HepG2 (cell line): ENCODE measurements around the gene SYPL2. TPM values are rescaled to one million over a fixed set of nuclear protein-coding genes. Genes with fewer than 3 reads are reported as not detected.

Source experiments
- ETV5 ChIP-seq: IDR thresholded peaks from 2 replicates; pipeline ENCODE4 v1.6.1; 2018; ENCODE audit warnings: missing biosample characterization, missing genetic modification reagents, inconsistent platforms, borderline replicate concordance
- FOXJ3 ChIP-seq: sonication (generic); formaldehyde crosslinking; IDR thresholded peaks from 2 replicates; pipeline ENCODE4 v1.4.0; 2020; ENCODE audit warnings: missing genetic modification reagents, mild to moderate bottlenecking, borderline replicate concordance
- FOXK2 ChIP-seq: fragments of 450-650 bp; IDR thresholded peaks from 2 replicates; pipeline ENCODE4 v1.6.1; 2016
- PHF20 ChIP-seq: sonication (generic); formaldehyde crosslinking; IDR thresholded peaks from 2 replicates; pipeline ENCODE4 v1.5.0; 2020; ENCODE audit warnings: mild to moderate bottlenecking, missing genetic modification reagents
- SNAPC2 ChIP-seq: sonication (generic); formaldehyde crosslinking; IDR thresholded peaks from 2 replicates; pipeline ENCODE4 v1.8.1; 2022; ENCODE audit warnings: mild to moderate bottlenecking, missing genetic modification reagents
- THAP11 ChIP-seq: IDR thresholded peaks from 2 replicates; pipeline ENCODE4 v1.6.1; 2016; ENCODE audit warnings: missing biosample characterization, missing genetic modification reagents
- ZFP36L1 ChIP-seq: sonication (generic); formaldehyde crosslinking; IDR thresholded peaks from 2 replicates; pipeline ENCODE4 v1.8.0; 2022; ENCODE audit warnings: mild to moderate bottlenecking, missing genetic modification reagents, moderate library complexity
- ZNF143 ChIP-seq: sonication (generic); formaldehyde crosslinking; IDR thresholded peaks from 2 replicates; pipeline ENCODE4 v1.4.0; 2020; ENCODE audit warnings: missing genetic modification reagents
- ZNF382 ChIP-seq: sonication (generic); formaldehyde crosslinking; IDR thresholded peaks from 2 replicates; pipeline ENCODE4 v1.5.0; 2020; ENCODE audit warnings: missing genetic modification reagents, mild to moderate bottlenecking, borderline replicate concordance
- ZNF44 ChIP-seq: sonication (generic); formaldehyde crosslinking; IDR thresholded peaks from 2 replicates; pipeline ENCODE4 v1.5.1; 2020; ENCODE audit warnings: mild to moderate bottlenecking, missing genetic modification reagents
- polyA plus RNA-seq, 8 experiments: library from polyadenylated mRNA; depleted of rRNA in 3 of 8; stranded (reverse) in 7 of 8; unstranded in 1 of 8; fragments of >200 nt; fragmentation: Illumina TruSeq in 4 of 8; extraction: Trizol in 4 of 8; gene quantifications; 2 replicates each; pipeline versions ENCODE4 v1.2.1 to v1.2.3, GENCODE V29; 2011 to 2016; ENCODE audit warnings: low read depth in 4 of 8, missing spikeins in 1 of 8, mixed read lengths in 1 of 8; ENCODE audit not compliant: insufficient read depth in 1 of 8
- total RNA-seq, 5 experiments: library from RNA; depleted of rRNA; stranded (reverse); fragments of >200 nt; fragmentation: Illumina TruSeq; extraction: Trizol; gene quantifications; 2 replicates each; pipeline ENCODE4 v1.2.3, GENCODE V29; 2016; ENCODE audit warnings: low read depth in 1 of 5
- TF ChIP-seq, protein P1 (sequence below), 2 experiments: sonication (generic) in 1 of 2; formaldehyde crosslinking in 1 of 2; IDR thresholded peaks; 2 replicates each; pipeline versions ENCODE4 v1.5.1 to v1.6.1; 2011 to 2020; ENCODE audit warnings: borderline replicate concordance in 1 of 2, low read depth in 1 of 2, low read length in 1 of 2, mild to moderate bottlenecking in 1 of 2, missing genetic modification reagents in 1 of 2, moderate library complexity in 1 of 2
- TF ChIP-seq, protein P2 (sequence below): sonication (generic); formaldehyde crosslinking; IDR thresholded peaks from 2 replicates; pipeline ENCODE4 v1.8.1; 2022; ENCODE audit warnings: low read depth, mild to moderate bottlenecking, missing genetic modification reagents
- TF ChIP-seq, protein P3 (sequence below): sonication (generic); formaldehyde crosslinking; IDR thresholded peaks from 2 replicates; pipeline ENCODE4 v1.8.0; 2022; ENCODE audit warnings: mild to moderate bottlenecking, missing genetic modification reagents
- TF ChIP-seq, protein P4 (sequence below): sonication (generic); formaldehyde crosslinking; IDR thresholded peaks from 2 replicates; pipeline ENCODE4 v1.5.1; 2020; ENCODE audit warnings: mild to moderate bottlenecking, missing genetic modification reagents, borderline replicate concordance
- TF ChIP-seq, protein P5 (sequence below): sonication (generic); formaldehyde crosslinking; IDR thresholded peaks from 2 replicates; pipeline ENCODE4 v1.5.1; 2020; ENCODE audit warnings: mild to moderate bottlenecking, missing genetic modification reagents, moderate library complexity

SYPL2 gene
- total and polyA plus RNA-seq, 2 of the 13 experiments (the other 11 are each of a cell fraction or from before 2014, with no cell fraction given), result 0.17 to 0.24 TPM

DNA sequence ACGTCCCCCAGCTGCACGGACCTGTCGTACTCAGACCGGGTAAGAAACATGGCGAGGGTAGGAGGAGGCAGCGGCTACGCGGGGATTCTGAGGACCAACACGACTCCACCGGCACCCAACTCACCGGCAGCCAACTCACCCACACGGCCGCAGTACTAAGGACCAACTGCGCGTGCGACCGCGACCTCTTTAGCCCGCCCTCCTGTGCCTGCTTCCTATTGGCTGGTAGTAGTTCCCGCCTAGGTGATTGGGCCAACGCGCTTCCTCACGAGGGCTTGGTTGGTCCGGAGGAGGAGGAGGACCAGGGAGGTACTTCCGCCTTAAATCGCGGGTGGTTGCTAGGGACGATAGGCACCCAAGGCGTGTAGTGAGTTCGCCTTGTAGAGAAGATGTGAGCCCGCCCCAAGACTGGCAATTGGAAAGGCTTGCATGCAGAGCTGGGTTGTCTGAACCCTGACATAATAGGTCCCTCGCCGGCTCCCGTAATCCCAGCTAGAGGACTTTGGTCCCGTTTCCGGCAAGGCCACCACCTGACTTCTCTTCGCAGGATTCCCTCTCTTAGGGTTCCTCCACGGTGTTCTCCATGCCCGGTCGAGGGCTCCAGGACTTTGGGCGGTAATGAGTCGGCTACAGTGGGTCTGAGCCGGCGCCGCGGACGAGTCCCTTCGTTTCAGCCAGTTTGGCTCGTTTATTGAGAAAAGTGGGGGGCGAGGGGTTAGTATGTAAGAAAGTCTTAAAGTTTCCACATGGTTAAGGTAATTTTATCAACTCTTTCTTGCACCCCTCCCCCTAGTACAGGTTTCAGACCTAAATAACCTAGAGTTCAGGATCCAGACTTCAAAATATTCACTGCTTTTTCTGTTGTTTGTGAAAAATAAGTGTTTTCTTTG is 39.8 kb upstream of the SYPL2 start, which contains the start of gene PSMA5 (continued):
- TF ChIP-seq, protein P1, sequence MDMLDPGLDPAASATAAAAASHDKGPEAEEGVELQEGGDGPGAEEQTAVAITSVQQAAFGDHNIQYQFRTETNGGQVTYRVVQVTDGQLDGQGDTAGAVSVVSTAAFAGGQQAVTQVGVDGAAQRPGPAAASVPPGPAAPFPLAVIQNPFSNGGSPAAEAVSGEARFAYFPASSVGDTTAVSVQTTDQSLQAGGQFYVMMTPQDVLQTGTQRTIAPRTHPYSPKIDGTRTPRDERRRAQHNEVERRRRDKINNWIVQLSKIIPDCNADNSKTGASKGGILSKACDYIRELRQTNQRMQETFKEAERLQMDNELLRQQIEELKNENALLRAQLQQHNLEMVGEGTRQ (IDR thresholded peaks at IDR 0.05; ENCODE audit: low read depth, low read length), result peak; percentile 67
- TF ChIP-seq, protein P1 (CRISPR knock-in tag; IDR thresholded peaks at IDR 0.05; ENCODE audit: borderline replicate concordance), result peak; percentile 83; the same call in 1 of the 2 replicates
- no peak for TF ChIP-seq ZNF382
- TF ChIP-seq, protein P2, sequence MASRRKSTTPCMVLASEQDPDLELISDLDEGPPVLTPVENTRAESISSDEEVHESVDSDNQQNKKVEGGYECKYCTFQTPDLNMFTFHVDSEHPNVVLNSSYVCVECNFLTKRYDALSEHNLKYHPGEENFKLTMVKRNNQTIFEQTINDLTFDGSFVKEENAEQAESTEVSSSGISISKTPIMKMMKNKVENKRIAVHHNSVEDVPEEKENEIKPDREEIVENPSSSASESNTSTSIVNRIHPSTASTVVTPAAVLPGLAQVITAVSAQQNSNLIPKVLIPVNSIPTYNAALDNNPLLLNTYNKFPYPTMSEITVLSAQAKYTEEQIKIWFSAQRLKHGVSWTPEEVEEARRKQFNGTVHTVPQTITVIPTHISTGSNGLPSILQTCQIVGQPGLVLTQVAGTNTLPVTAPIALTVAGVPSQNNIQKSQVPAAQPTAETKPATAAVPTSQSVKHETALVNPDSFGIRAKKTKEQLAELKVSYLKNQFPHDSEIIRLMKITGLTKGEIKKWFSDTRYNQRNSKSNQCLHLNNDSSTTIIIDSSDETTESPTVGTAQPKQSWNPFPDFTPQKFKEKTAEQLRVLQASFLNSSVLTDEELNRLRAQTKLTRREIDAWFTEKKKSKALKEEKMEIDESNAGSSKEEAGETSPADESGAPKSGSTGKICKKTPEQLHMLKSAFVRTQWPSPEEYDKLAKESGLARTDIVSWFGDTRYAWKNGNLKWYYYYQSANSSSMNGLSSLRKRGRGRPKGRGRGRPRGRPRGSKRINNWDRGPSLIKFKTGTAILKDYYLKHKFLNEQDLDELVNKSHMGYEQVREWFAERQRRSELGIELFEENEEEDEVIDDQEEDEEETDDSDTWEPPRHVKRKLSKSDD (CRISPR knock-in tag), result 0 out of 2 replicates have a peak, but pooled peaks have one; percentile 21
- TF ChIP-seq ETV5, result peak; percentile 63
- TF ChIP-seq, protein P3, sequence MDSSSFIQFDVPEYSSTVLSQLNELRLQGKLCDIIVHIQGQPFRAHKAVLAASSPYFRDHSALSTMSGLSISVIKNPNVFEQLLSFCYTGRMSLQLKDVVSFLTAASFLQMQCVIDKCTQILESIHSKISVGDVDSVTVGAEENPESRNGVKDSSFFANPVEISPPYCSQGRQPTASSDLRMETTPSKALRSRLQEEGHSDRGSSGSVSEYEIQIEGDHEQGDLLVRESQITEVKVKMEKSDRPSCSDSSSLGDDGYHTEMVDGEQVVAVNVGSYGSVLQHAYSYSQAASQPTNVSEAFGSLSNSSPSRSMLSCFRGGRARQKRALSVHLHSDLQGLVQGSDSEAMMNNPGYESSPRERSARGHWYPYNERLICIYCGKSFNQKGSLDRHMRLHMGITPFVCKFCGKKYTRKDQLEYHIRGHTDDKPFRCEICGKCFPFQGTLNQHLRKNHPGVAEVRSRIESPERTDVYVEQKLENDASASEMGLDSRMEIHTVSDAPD (CRISPR knock-in tag), result 0 out of 2 replicates have a peak, but pooled peaks have one; percentile 57
- TF ChIP-seq FOXK2, result no peak
- TF ChIP-seq FOXJ3 (CRISPR knock-in tag), result no peak
- TF ChIP-seq ZNF44 (CRISPR knock-in tag), result no peak
- no peak; the same call in 1 of the 2 replicates for TF ChIP-seq ZFP36L1
- no peak for TF ChIP-seq SNAPC2 (CRISPR knock-in tag)
- TF ChIP-seq, protein P4, sequence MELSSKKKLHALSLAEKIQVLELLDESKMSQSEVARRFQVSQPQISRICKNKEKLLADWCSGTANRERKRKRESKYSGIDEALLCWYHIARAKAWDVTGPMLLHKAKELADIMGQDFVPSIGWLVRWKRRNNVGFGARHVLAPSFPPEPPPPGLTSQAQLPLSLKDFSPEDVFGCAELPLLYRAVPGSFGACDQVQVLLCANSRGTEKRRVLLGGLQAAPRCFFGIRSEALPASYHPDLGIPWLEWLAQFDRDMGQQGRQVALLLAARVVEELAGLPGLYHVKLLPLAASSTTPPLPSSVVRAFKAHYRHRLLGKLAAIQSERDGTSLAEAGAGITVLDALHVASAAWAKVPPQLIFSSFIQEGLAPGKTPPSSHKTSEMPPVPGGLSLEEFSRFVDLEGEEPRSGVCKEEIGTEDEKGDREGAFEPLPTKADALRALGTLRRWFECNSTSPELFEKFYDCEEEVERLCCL (CRISPR knock-in tag), result no peak
- TF ChIP-seq, protein P5, sequence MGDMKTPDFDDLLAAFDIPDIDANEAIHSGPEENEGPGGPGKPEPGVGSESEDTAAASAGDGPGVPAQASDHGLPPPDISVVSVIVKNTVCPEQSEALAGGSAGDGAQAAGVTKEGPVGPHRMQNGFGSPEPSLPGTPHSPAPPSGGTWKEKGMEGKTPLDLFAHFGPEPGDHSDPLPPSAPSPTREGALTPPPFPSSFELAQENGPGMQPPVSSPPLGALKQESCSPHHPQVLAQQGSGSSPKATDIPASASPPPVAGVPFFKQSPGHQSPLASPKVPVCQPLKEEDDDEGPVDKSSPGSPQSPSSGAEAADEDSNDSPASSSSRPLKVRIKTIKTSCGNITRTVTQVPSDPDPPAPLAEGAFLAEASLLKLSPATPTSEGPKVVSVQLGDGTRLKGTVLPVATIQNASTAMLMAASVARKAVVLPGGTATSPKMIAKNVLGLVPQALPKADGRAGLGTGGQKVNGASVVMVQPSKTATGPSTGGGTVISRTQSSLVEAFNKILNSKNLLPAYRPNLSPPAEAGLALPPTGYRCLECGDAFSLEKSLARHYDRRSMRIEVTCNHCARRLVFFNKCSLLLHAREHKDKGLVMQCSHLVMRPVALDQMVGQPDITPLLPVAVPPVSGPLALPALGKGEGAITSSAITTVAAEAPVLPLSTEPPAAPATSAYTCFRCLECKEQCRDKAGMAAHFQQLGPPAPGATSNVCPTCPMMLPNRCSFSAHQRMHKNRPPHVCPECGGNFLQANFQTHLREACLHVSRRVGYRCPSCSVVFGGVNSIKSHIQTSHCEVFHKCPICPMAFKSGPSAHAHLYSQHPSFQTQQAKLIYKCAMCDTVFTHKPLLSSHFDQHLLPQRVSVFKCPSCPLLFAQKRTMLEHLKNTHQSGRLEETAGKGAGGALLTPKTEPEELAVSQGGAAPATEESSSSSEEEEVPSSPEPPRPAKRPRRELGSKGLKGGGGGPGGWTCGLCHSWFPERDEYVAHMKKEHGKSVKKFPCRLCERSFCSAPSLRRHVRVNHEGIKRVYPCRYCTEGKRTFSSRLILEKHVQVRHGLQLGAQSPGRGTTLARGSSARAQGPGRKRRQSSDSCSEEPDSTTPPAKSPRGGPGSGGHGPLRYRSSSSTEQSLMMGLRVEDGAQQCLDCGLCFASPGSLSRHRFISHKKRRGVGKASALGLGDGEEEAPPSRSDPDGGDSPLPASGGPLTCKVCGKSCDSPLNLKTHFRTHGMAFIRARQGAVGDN (CRISPR knock-in tag), result peak; percentile 90
- peak; percentile 67 for TF ChIP-seq PHF20 (CRISPR knock-in tag)
- TF ChIP-seq ZNF143 (CRISPR knock-in tag), result no peak; the same call in 1 of the 2 replicates
- TF ChIP-seq THAP11 (CRISPR knock-in tag), result peak; percentile 89
